ENCODE measurements around the gene ZNF865. TPM values are rescaled to one million over a fixed set of nuclear protein-coding genes. Genes with fewer than 3 reads are reported as not detected.
A peak's percentile ranks its signal among the peaks of the same experiment; 100 is the strongest.

Gene ZNF865
- polyA plus RNA-seq, 6 donors from 2014 or later: 0.12 to 0.60 (median 0.18) TPM; not detected in 2

- Mint-ChIP-seq H3K36me3 (no peaks in the 10 kb centered on the region), H3K4me1 (peaks cover 12 to 31% (median 20%) of the 10 kb centered on the region in 3 donors), H3K9me3 (peaks cover 0 to 5% (median 0%) of the 10 kb centered on the region in 7 donors), H3K27me3 (peaks cover 0 to 4% (median 0%) of the 10 kb centered on the region in 3 donors), H3K4me3 (peak within 1 kb of the TSS; percentile 87 to 98 (median 94)), H3K27ac (peak within 1 kb of the TSS; percentile 96 to 100 (median 98))
- peak; percentile 91 for DNase-seq
- ATAC-seq (ENCODE audit: low read depth in 2 of 2): peak; percentile 72 to 76
Measured at GRCh38 chr19:55624109-55625003, 18.9 kb downstream of the ZNF865 start, which contains the start of gene ZNF784. ZNF784 (minus strand) TSS chr19:55624566; CDS start chr19:55624561, 5 bp downstream.

GRCh38 chr19:55625004-55625326 is 19.5 kb downstream of the ZNF865 start:
- Mint-ChIP-seq H3K9me3 (peaks cover 0 to 5% (median 0%) of the 10 kb centered on the region in 7 donors), H3K27me3 (peaks cover 0 to 4% (median 0%) of the 10 kb centered on the region in 3 donors), H3K4me1 (peaks cover 12 to 31% (median 17%) of the 10 kb centered on the region in 3 donors), H3K4me3 (peak overlapping the region; percentile 87 to 98 (median 94)), H3K36me3 (no peaks in the 10 kb centered on the region), H3K27ac (peak overlapping the region; percentile 96 to 100 (median 98))
- ATAC-seq (ENCODE audit: low read depth in 2 of 2) (no peak), DNase-seq (no peak)

- H3K4me3 Mint-ChIP-seq: peak overlapping the region in 4 of 8 donors; percentile 29 to 65 (median 32)
- H3K36me3 Mint-ChIP-seq: no peaks in the 10 kb centered on the region
- peaks cover 0 to 5% (median 0%) of the 10 kb centered on the region in 7 donors for H3K9me3 Mint-ChIP-seq
- DNase-seq (no peak), ATAC-seq (ENCODE audit: low read depth in 2 of 2) (no peak)
- peaks cover 12 to 22% (median 17%) of the 10 kb centered on the region in 3 donors for H3K4me1 Mint-ChIP-seq
- H3K27me3 Mint-ChIP-seq: peaks cover 0 to 4% (median 0%) of the 10 kb centered on the region in 3 donors
- no peak overlapping the region for H3K27ac Mint-ChIP-seq
Measured at GRCh38 chr19:55626350-55626749, 20.9 kb downstream of the ZNF865 start.

- ATAC-seq (ENCODE audit: low read depth in 2 of 2): peak; percentile 42 to 52
- DNase-seq: peak; percentile 88
- peaks cover 0 to 8% of the 10 kb centered on the region in 2 donors for H3K36me3 Mint-ChIP-seq
- peaks cover 40 to 54% (median 44%) of the 10 kb centered on the region in 3 donors for H3K4me1 Mint-ChIP-seq
- H3K9me3 Mint-ChIP-seq: no peaks in the 10 kb centered on the region
- H3K27me3 Mint-ChIP-seq: peaks cover 0 to 4% (median 0%) of the 10 kb centered on the region in 3 donors
- peak overlapping the region; percentile 2 to 86 (median 62) for H3K4me3 Mint-ChIP-seq
- peak overlapping the region; percentile 15 to 88 (median 83) for H3K27ac Mint-ChIP-seq
Measured at GRCh38 chr19:55632463-55632834, 27.0 kb downstream of the ZNF865 start.

GRCh38 chr19:55633861-55634260 is 28.4 kb downstream of the ZNF865 start:
- ATAC-seq (ENCODE audit: low read depth in 2 of 2): no peak

GRCh38 chr19:55635334-55635717 is 29.9 kb downstream of the ZNF865 start:
- H3K4me3 Mint-ChIP-seq: peak overlapping the region; percentile 95 to 100 (median 98)
- peaks cover 50 to 79% (median 58%) of the 10 kb centered on the region in 3 donors for H3K4me1 Mint-ChIP-seq
- ATAC-seq (ENCODE audit: low read depth in 2 of 2) (peak in 1 of 2 donors; percentile 6), DNase-seq (no peak)
- peak overlapping the region; percentile 99 to 100 (median 100) for H3K27ac Mint-ChIP-seq
- peaks cover 0 to 3% (median 0%) of the 10 kb centered on the region in 7 donors for H3K9me3 Mint-ChIP-seq
- H3K27me3 Mint-ChIP-seq: no peaks in the 10 kb centered on the region
- H3K36me3 Mint-ChIP-seq: peaks cover 0 to 15% of the 10 kb centered on the region in 2 donors

More at GRCh38 chr19:55633861-55634260, 28.4 kb downstream of the ZNF865 start:
- H3K4me3 Mint-ChIP-seq: peak overlapping the region in 7 of 8 donors; percentile 22 to 100 (median 97)
- peaks cover 0 to 15% of the 10 kb centered on the region in 2 donors for H3K36me3 Mint-ChIP-seq
- no peak for DNase-seq
- H3K4me1 Mint-ChIP-seq: peaks cover 47 to 65% (median 52%) of the 10 kb centered on the region in 3 donors
- H3K27me3 Mint-ChIP-seq: no peaks in the 10 kb centered on the region
- peak overlapping the region in 3 of 6 donors; percentile 66 to 100 (median 100) for H3K27ac Mint-ChIP-seq
- peaks cover 0 to 3% (median 0%) of the 10 kb centered on the region in 7 donors for H3K9me3 Mint-ChIP-seq

- H3K4me1 Mint-ChIP-seq: peaks cover 50 to 82% (median 60%) of the 10 kb centered on the region in 3 donors
- ATAC-seq (ENCODE audit: low read depth in 2 of 2) (no peak), DNase-seq (no peak)
- peak overlapping the region; percentile 95 to 100 (median 98) for H3K4me3 Mint-ChIP-seq
- H3K9me3 Mint-ChIP-seq: peaks cover 0 to 3% (median 0%) of the 10 kb centered on the region in 7 donors
- H3K27ac Mint-ChIP-seq: peak overlapping the region; percentile 99 to 100 (median 100)
- no peaks in the 10 kb centered on the region for H3K27me3 Mint-ChIP-seq
- peaks cover 0 to 15% of the 10 kb centered on the region in 2 donors for H3K36me3 Mint-ChIP-seq
Measured at GRCh38 chr19:55635856-55636440, 30.5 kb downstream of the ZNF865 start.

- peak overlapping the region in 5 of 6 donors; percentile 16 to 100 (median 82) for H3K27ac Mint-ChIP-seq
- peaks cover 0 to 15% of the 10 kb centered on the region in 2 donors for H3K36me3 Mint-ChIP-seq
- peak overlapping the region in 7 of 8 donors; percentile 95 to 100 (median 98) for H3K4me3 Mint-ChIP-seq
- DNase-seq (no peak), ATAC-seq (ENCODE audit: low read depth in 2 of 2) (no peak)
- no peaks in the 10 kb centered on the region for H3K27me3 Mint-ChIP-seq
- H3K9me3 Mint-ChIP-seq: peaks cover 0 to 3% (median 0%) of the 10 kb centered on the region in 7 donors
- peaks cover 52 to 80% (median 62%) of the 10 kb centered on the region in 3 donors for H3K4me1 Mint-ChIP-seq
Measured at GRCh38 chr19:55636723-55637122, 31.3 kb downstream of the ZNF865 start.

- Mint-ChIP-seq H3K4me1 (peaks cover 52 to 78% (median 60%) of the 10 kb centered on the region in 3 donors), H3K36me3 (peaks cover 0 to 15% of the 10 kb centered on the region in 2 donors), H3K4me3 (peak overlapping the region in 5 of 8 donors; percentile 6 to 100 (median 73)), H3K27ac (peak overlapping the region in 4 of 6 donors; percentile 82 to 100 (median 88)), H3K9me3 (peaks cover 0 to 3% (median 0%) of the 10 kb centered on the region in 7 donors), H3K27me3 (no peaks in the 10 kb centered on the region)
- no peak for ATAC-seq (ENCODE audit: low read depth in 2 of 2)
- no peak for DNase-seq
Measured at GRCh38 chr19:55637534-55637933, 32.1 kb downstream of the ZNF865 start.

- Mint-ChIP-seq H3K27me3 (no peaks in the 10 kb centered on the region), H3K4me3 (peak overlapping the region in 6 of 8 donors; percentile 0 to 95 (median 52)), H3K27ac (peak overlapping the region in 4 of 6 donors; percentile 50 to 71 (median 62)), H3K36me3 (peaks cover 0 to 15% of the 10 kb centered on the region in 2 donors), H3K4me1 (peaks cover 61 to 79% (median 72%) of the 10 kb centered on the region in 3 donors), H3K9me3 (peaks cover 0 to 3% (median 0%) of the 10 kb centered on the region in 7 donors)
- peak; percentile 17 to 22 for ATAC-seq (ENCODE audit: low read depth in 2 of 2)
- peak; percentile 46 for DNase-seq
Measured at GRCh38 chr19:55638864-55639359, 33.5 kb downstream of the ZNF865 start.

- peaks cover 0 to 3% (median 0%) of the 10 kb centered on the region in 7 donors for H3K9me3 Mint-ChIP-seq
- DNase-seq (peak; percentile 72), ATAC-seq (ENCODE audit: low read depth in 2 of 2) (peak; percentile 49 to 56)
- H3K4me3 Mint-ChIP-seq: peak overlapping the region; percentile 70 to 96 (median 84)
- H3K27me3 Mint-ChIP-seq: no peaks in the 10 kb centered on the region
- peaks cover 63 to 77% (median 75%) of the 10 kb centered on the region in 3 donors for H3K4me1 Mint-ChIP-seq
- H3K36me3 Mint-ChIP-seq: peaks cover 0 to 8% of the 10 kb centered on the region in 2 donors
- peak overlapping the region; percentile 64 to 94 (median 84) for H3K27ac Mint-ChIP-seq
Measured at GRCh38 chr19:55640043-55640576, 34.7 kb downstream of the ZNF865 start.

- no peaks in the 10 kb centered on the region for H3K27me3 Mint-ChIP-seq
- ATAC-seq (ENCODE audit: low read depth in 2 of 2): peak; percentile 4 to 6
- peaks cover 56 to 77% (median 74%) of the 10 kb centered on the region in 3 donors for H3K4me1 Mint-ChIP-seq
- H3K27ac Mint-ChIP-seq: peak within 1 kb of the TSS; percentile 66 to 95 (median 89)
- peaks cover 0 to 7% of the 10 kb centered on the region in 2 donors for H3K36me3 Mint-ChIP-seq
- peaks cover 0 to 3% (median 0%) of the 10 kb centered on the region in 7 donors for H3K9me3 Mint-ChIP-seq
- peak; percentile 38 for DNase-seq
- peak within 1 kb of the TSS; percentile 91 to 99 (median 94) for H3K4me3 Mint-ChIP-seq
Measured at GRCh38 chr19:55640577-55641425, 35.4 kb downstream of the ZNF865 start, which contains the start of gene ZNF580. ZNF580 (plus strand) TSS chr19:55641002; CDS start chr19:55642509, 1,507 bp downstream.

All from naive B cell (primary cell).